Measurements from ENCODE around the gene TSPAN9. TPM values are rescaled to one million over a fixed set of nuclear protein-coding genes. Genes with fewer than 3 reads are reported as not detected.

TSPAN9 gene
- total RNA-seq, 1 experiment from 2014 or later = 35.5 TPM

DNA sequence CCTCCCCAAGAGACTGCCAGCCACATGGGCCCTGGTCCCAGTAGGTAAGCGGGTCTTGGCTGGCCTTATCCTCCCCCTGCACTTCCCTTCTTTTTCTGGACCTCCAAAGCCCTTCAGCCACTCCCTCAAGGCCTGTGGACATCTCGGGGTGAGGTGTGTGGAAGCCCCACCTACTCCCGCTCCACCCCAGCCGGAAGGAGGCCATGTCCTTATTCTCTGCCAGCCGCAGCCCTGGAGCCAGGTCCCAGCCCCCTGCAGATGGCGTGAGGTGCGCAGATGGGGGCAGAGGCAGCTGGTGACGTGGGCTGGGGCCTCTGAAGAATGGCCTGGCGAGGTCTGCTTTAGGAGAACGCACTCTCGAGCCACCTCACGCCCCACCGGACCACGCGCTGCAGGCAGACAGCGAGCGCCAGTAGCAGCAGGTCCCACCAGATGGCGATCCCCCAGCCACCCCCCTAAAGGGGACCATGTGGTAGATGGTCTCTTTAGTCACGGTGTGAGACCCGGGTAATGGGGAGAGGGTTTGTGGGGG is 167.1 kb downstream of the TSPAN9 start:
- intact Hi-C loops (cut with micrococcal nuclease; ENCODE audit: unreplicated experiment) = no loop called here
- H3K4me3 ChIP-seq (ENCODE audit: low read depth, low read length, poor library complexity, severe bottlenecking) = no peak overlapping the region
- H3K27me3 ChIP-seq (replicated peaks; ENCODE audit: insufficient read depth, low read depth, low read length, poor library complexity) = no peaks in the 10 kb centered on the region
- TF ChIP-seq, protein P1, sequence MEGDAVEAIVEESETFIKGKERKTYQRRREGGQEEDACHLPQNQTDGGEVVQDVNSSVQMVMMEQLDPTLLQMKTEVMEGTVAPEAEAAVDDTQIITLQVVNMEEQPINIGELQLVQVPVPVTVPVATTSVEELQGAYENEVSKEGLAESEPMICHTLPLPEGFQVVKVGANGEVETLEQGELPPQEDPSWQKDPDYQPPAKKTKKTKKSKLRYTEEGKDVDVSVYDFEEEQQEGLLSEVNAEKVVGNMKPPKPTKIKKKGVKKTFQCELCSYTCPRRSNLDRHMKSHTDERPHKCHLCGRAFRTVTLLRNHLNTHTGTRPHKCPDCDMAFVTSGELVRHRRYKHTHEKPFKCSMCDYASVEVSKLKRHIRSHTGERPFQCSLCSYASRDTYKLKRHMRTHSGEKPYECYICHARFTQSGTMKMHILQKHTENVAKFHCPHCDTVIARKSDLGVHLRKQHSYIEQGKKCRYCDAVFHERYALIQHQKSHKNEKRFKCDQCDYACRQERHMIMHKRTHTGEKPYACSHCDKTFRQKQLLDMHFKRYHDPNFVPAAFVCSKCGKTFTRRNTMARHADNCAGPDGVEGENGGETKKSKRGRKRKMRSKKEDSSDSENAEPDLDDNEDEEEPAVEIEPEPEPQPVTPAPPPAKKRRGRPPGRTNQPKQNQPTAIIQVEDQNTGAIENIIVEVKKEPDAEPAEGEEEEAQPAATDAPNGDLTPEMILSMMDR (conservative IDR thresholded peaks at IDR 0.05; ENCODE audit: low read depth, low read length) = no peak
- TF ChIP-seq EZH2 (IDR thresholded peaks at IDR 0.05; ENCODE audit: borderline replicate concordance, low read depth, low read length, poor library complexity, severe bottlenecking) = no peak
- POLR2A ChIA-PET (ENCODE audit: low non-redundant PET) = no interaction called here
- H3K27ac ChIP-seq (ENCODE audit: low read depth, low read length, poor library complexity, severe bottlenecking) = no peak overlapping the region
- no peaks in the 10 kb centered on the region for H3K9me3 ChIP-seq (ENCODE audit: low read depth, low read length, poor library complexity, severe bottlenecking)
- peaks cover 21% of the 10 kb centered on the region for H3K4me1 ChIP-seq (ENCODE audit: insufficient read depth, low read length, poor library complexity, severe bottlenecking)
- H3K36me3 ChIP-seq (ENCODE audit: insufficient read depth, low read length, poor library complexity, severe bottlenecking) = no peaks in the 10 kb centered on the region
- CTCF ChIA-PET = no interaction called here
- no peak for DNase-seq (ENCODE audit: low spot score)
- no TSS peak for BruUV-seq (replicated peaks)

DNA sequence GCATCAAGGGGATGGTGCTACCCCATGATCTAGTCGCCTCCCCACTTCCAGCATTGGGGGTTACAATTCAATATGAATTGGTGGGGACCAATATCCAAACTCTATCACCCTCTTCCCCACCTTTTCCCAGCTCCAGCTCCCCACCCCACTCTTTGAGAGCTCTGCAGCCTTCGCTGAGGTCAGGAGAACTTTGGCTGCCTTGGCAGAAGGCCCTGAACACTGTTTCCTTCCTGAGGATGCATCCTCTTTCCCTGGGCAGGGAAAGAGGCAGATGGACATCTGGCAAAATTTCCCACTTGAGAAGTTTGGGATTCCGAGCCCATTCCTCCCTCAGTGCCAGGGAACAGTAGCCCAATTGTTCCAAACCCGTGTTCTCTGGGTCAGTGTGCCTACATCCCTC is 169.1 kb downstream of the TSPAN9 start:
- H3K27me3 ChIP-seq (replicated peaks; ENCODE audit: insufficient read depth, low read depth, low read length, poor library complexity) = no peaks in the 10 kb centered on the region
- ChIA-PET CTCF (no interaction called here), POLR2A (ENCODE audit: low non-redundant PET) (no interaction called here)
- BruUV-seq (replicated peaks) = no TSS peak
- TF ChIP-seq EZH2 (IDR thresholded peaks at IDR 0.05; ENCODE audit: borderline replicate concordance, low read depth, low read length, poor library complexity, severe bottlenecking) = no peak
- TF ChIP-seq, protein P1 (conservative IDR thresholded peaks at IDR 0.05; ENCODE audit: low read depth, low read length) = no peak
- H3K4me3 ChIP-seq (ENCODE audit: low read depth, low read length, poor library complexity, severe bottlenecking) = no peak overlapping the region
- no peaks in the 10 kb centered on the region for H3K9me3 ChIP-seq (ENCODE audit: low read depth, low read length, poor library complexity, severe bottlenecking)
- no peak for DNase-seq (ENCODE audit: low spot score)
- peaks cover 40% of the 10 kb centered on the region for H3K4me1 ChIP-seq (ENCODE audit: insufficient read depth, low read length, poor library complexity, severe bottlenecking)
- no peak overlapping the region for H3K27ac ChIP-seq (ENCODE audit: low read depth, low read length, poor library complexity, severe bottlenecking)
- intact Hi-C loops (cut with micrococcal nuclease; ENCODE audit: unreplicated experiment) = no loop called here
- no peaks in the 10 kb centered on the region for H3K36me3 ChIP-seq (ENCODE audit: insufficient read depth, low read length, poor library complexity, severe bottlenecking)

DNA sequence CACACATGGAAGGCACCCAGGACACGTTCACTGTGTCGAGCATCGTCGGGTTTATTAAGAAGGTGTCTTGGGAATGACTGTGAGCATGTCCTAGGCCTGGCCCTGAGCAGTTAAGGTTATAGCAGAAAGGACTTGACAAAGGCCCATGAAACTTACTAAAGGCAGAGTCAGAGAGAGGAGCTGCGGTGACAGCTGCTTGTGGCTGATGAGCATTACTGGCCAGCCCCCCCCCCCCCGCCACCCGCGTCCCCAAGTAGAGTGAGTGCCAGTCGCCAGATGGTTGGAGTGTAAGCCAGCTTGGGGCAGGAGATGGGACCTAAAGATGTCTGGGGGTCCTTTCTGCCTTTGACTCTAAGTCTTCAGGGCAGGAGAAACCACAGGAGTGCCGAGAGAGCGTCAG is 169.9 kb downstream of the TSPAN9 start:
- intact Hi-C loops (cut with micrococcal nuclease; ENCODE audit: unreplicated experiment) = no loop called here
- ChIA-PET CTCF (no interaction called here), POLR2A (ENCODE audit: low non-redundant PET) (no interaction called here)
- Histone ChIP-seq H3K27ac (ENCODE audit: low read depth, low read length, poor library complexity, severe bottlenecking) (peak overlapping the region; percentile 73), H3K36me3 (ENCODE audit: insufficient read depth, low read length, poor library complexity, severe bottlenecking) (no peaks in the 10 kb centered on the region), H3K4me3 (ENCODE audit: low read depth, low read length, poor library complexity, severe bottlenecking) (no peak overlapping the region), H3K27me3 (replicated peaks; ENCODE audit: insufficient read depth, low read depth, low read length, poor library complexity) (no peaks in the 10 kb centered on the region), H3K4me1 (ENCODE audit: insufficient read depth, low read length, poor library complexity, severe bottlenecking) (peaks cover 48% of the 10 kb centered on the region), H3K9me3 (ENCODE audit: low read depth, low read length, poor library complexity, severe bottlenecking) (no peaks in the 10 kb centered on the region)
- no peak for DNase-seq (ENCODE audit: low spot score)
- no TSS peak for BruUV-seq (replicated peaks)
- TF ChIP-seq EZH2 (IDR thresholded peaks at IDR 0.05; ENCODE audit: borderline replicate concordance, low read depth, low read length, poor library complexity, severe bottlenecking) = no peak
- TF ChIP-seq, protein P1 (conservative IDR thresholded peaks at IDR 0.05; ENCODE audit: low read depth, low read length) = no peak
